MG63 (cell line): ENCODE data around the gene MCC. TPM values are rescaled to one million over a fixed set of nuclear protein-coding genes. Genes with fewer than 3 reads are reported as not detected.

Source experiments
- DNase-seq: peaks from one replicate; pipeline ENCODE4 v3.0.0-alpha.2; 2020
- H3K27me3 ChIP-seq: fragments of 250-450 bp; sonication (Bioruptor Pico); 2 replicates; pipeline ENCODE4 v1.5.1; 2020; ENCODE audit warnings: mild to moderate bottlenecking, moderate library complexity
- H3K36me3 ChIP-seq: fragments of 250-450 bp; sonication (Bioruptor Pico); 2 replicates; pipeline ENCODE4 v1.5.1; 2020; ENCODE audit warnings: mild to moderate bottlenecking, moderate library complexity
- H3K4me3 ChIP-seq: fragments of 250-450 bp; sonication (Bioruptor Pico); 2 replicates; pipeline ENCODE4 v1.5.1; 2020; ENCODE audit warnings: mild to moderate bottlenecking, moderate library complexity
- H3K9me3 ChIP-seq: fragments of 250-450 bp; sonication (Bioruptor Pico); 2 replicates; pipeline ENCODE4 v1.5.1; 2020; ENCODE audit warnings: mild to moderate bottlenecking, moderate library complexity
- total RNA-seq: library from RNA; depleted of rRNA; stranded (reverse); fragments of >200 nt; shearing (Covaris generic); gene quantifications from 2 replicates; pipeline ENCODE4 v1.2.3, GENCODE V29; 2014; ENCODE audit warnings: low replicate concordance

MCC gene
- total RNA-seq, 1 experiment from 2014 or later = 7.1 TPM

GRCh38 chr5:113142186-113142585, 346.1 kb downstream of the MCC start:
- Histone ChIP-seq H3K36me3 (no peaks in the 10 kb centered on the region), H3K4me3 (no peak overlapping the region), H3K9me3 (no peaks in the 10 kb centered on the region), H3K27me3 (no peaks in the 10 kb centered on the region; the same call in 1 of the 2 replicates)
- DNase-seq = no peak

GRCh38 chr5:113140837-113141671, 347.2 kb downstream of the MCC start:
- Histone ChIP-seq H3K9me3 (no peaks in the 10 kb centered on the region), H3K4me3 (no peak overlapping the region), H3K27me3 (no peaks in the 10 kb centered on the region; the same call in 1 of the 2 replicates), H3K36me3 (no peaks in the 10 kb centered on the region)
- peak; percentile 38 for DNase-seq

- Histone ChIP-seq H3K4me3 (no peak overlapping the region), H3K36me3 (no peaks in the 10 kb centered on the region), H3K27me3 (no peaks in the 10 kb centered on the region; the same call in 1 of the 2 replicates), H3K9me3 (no peaks in the 10 kb centered on the region)
- DNase-seq = no peak
Observed at GRCh38 chr5:113133211-113133975, 354.9 kb downstream of the MCC start.

GRCh38 chr5:113132564-113132963, 355.7 kb downstream of the MCC start:
- no peaks in the 10 kb centered on the region for H3K36me3 ChIP-seq
- no peak for DNase-seq
- no peak overlapping the region for H3K4me3 ChIP-seq
- H3K27me3 ChIP-seq = no peaks in the 10 kb centered on the region
- H3K9me3 ChIP-seq = no peaks in the 10 kb centered on the region

- H3K9me3 ChIP-seq = no peaks in the 10 kb centered on the region
- H3K27me3 ChIP-seq = peaks cover 3% of the 10 kb centered on the region; the same call in 1 of the 2 replicates
- no peaks in the 10 kb centered on the region for H3K36me3 ChIP-seq
- no peak overlapping the region for H3K4me3 ChIP-seq
- DNase-seq = no peak
Observed at GRCh38 chr5:113128641-113129330, 359.5 kb downstream of the MCC start.

GRCh38 chr5:113128082-113128481, 360.2 kb downstream of the MCC start:
- H3K4me3 ChIP-seq = no peak overlapping the region
- no peaks in the 10 kb centered on the region for H3K9me3 ChIP-seq
- DNase-seq = no peak

GRCh38 chr5:113127021-113127420, 361.2 kb downstream of the MCC start:
- H3K27me3 ChIP-seq = peaks cover 3% of the 10 kb centered on the region; the same call in 1 of the 2 replicates
- no peaks in the 10 kb centered on the region for H3K9me3 ChIP-seq
- DNase-seq = no peak
- H3K4me3 ChIP-seq = no peak overlapping the region
- H3K36me3 ChIP-seq = no peaks in the 10 kb centered on the region

More at GRCh38 chr5:113128082-113128481, 360.2 kb downstream of the MCC start:
- H3K27me3 ChIP-seq = peaks cover 3% of the 10 kb centered on the region; the same call in 1 of the 2 replicates
- no peaks in the 10 kb centered on the region for H3K36me3 ChIP-seq

- Histone ChIP-seq H3K4me3 (no peak overlapping the region), H3K36me3 (no peaks in the 10 kb centered on the region), H3K27me3 (peaks cover 3% of the 10 kb centered on the region; the same call in 1 of the 2 replicates), H3K9me3 (no peaks in the 10 kb centered on the region)
- no peak for DNase-seq
Observed at GRCh38 chr5:113125371-113125770, 362.9 kb downstream of the MCC start.

GRCh38 chr5:113124914-113125313, 363.3 kb downstream of the MCC start:
- no peaks in the 10 kb centered on the region for H3K9me3 ChIP-seq
- no peak overlapping the region for H3K4me3 ChIP-seq
- peaks cover 3% of the 10 kb centered on the region; the same call in 1 of the 2 replicates for H3K27me3 ChIP-seq
- no peaks in the 10 kb centered on the region for H3K36me3 ChIP-seq
- no peak for DNase-seq

- no peak overlapping the region for H3K4me3 ChIP-seq
- peaks cover 3% of the 10 kb centered on the region; the same call in 1 of the 2 replicates for H3K27me3 ChIP-seq
- no peaks in the 10 kb centered on the region for H3K36me3 ChIP-seq
- no peaks in the 10 kb centered on the region for H3K9me3 ChIP-seq
- DNase-seq = no peak
Observed at GRCh38 chr5:113124265-113124664, 364.0 kb downstream of the MCC start.

- peaks cover 3% of the 10 kb centered on the region; the same call in 1 of the 2 replicates for H3K27me3 ChIP-seq
Observed at GRCh38 chr5:113123618-113124017, 364.6 kb downstream of the MCC start.

GRCh38 chr5:113122053-113122452, 366.2 kb downstream of the MCC start:
- Histone ChIP-seq H3K9me3 (no peaks in the 10 kb centered on the region), H3K27me3 (peaks cover 3% of the 10 kb centered on the region; the same call in 1 of the 2 replicates), H3K4me3 (no peak overlapping the region), H3K36me3 (no peaks in the 10 kb centered on the region)
- DNase-seq = peak; percentile 73

More at GRCh38 chr5:113123618-113124017, 364.6 kb downstream of the MCC start:
- no peak for DNase-seq
- H3K36me3 ChIP-seq = no peaks in the 10 kb centered on the region
- H3K9me3 ChIP-seq = no peaks in the 10 kb centered on the region
- H3K4me3 ChIP-seq = no peak overlapping the region

- no peak for DNase-seq
- Histone ChIP-seq H3K36me3 (no peaks in the 10 kb centered on the region), H3K9me3 (no peaks in the 10 kb centered on the region), H3K4me3 (no peak overlapping the region), H3K27me3 (peaks cover 1% of the 10 kb centered on the region; the same call in 1 of the 2 replicates)
Observed at GRCh38 chr5:113119246-113119924, 368.9 kb downstream of the MCC start.

- no peaks in the 10 kb centered on the region for H3K27me3 ChIP-seq
- no peaks in the 10 kb centered on the region for H3K36me3 ChIP-seq
- H3K4me3 ChIP-seq = no peak overlapping the region
- H3K9me3 ChIP-seq = no peaks in the 10 kb centered on the region
- DNase-seq = no peak
Observed at GRCh38 chr5:113118765-113119164, 369.5 kb downstream of the MCC start.

GRCh38 chr5:113118298-113118697, 370.0 kb downstream of the MCC start:
- Histone ChIP-seq H3K4me3 (no peak overlapping the region), H3K9me3 (no peaks in the 10 kb centered on the region), H3K27me3 (no peaks in the 10 kb centered on the region), H3K36me3 (no peaks in the 10 kb centered on the region)
- no peak for DNase-seq

GRCh38 chr5:113117543-113118115, 370.6 kb downstream of the MCC start:
- Histone ChIP-seq H3K9me3 (no peaks in the 10 kb centered on the region), H3K4me3 (no peak overlapping the region), H3K36me3 (no peaks in the 10 kb centered on the region), H3K27me3 (no peaks in the 10 kb centered on the region)
- no peak for DNase-seq
